ENCODE results near the gene HSPB3.
"Not testable (repeated sequence)": the region's sequence is repeated elsewhere in the genome, so short reads cannot be mapped to it uniquely, and the experiment has no call there.

HSPB3 gene

GRCh38 chr5:54457094-54457862 is 1.8 kb downstream of the HSPB3 start:
- DNase-seq, result no peak

- DNase-seq, result no peak
Measured at GRCh38 chr5:54458221-54458620, 2.7 kb downstream of the HSPB3 start.

- no peak for DNase-seq
Measured at GRCh38 chr5:54460181-54460919, 4.9 kb downstream of the HSPB3 start.

GRCh38 chr5:54462281-54462680 is 6.8 kb downstream of the HSPB3 start:
- no peak for DNase-seq

- DNase-seq, result no peak
Measured at GRCh38 chr5:54463713-54464112, 8.2 kb downstream of the HSPB3 start.

- no peak for DNase-seq
Measured at GRCh38 chr5:54469622-54470021, 14.1 kb downstream of the HSPB3 start.

- DNase-seq, result no peak
Measured at GRCh38 chr5:54470128-54470527, 14.6 kb downstream of the HSPB3 start.

GRCh38 chr5:54470677-54471076 is 15.2 kb downstream of the HSPB3 start:
- no peak for DNase-seq

- no peak for DNase-seq
Measured at GRCh38 chr5:54471398-54471797, 15.9 kb downstream of the HSPB3 start.

- DNase-seq, result no peak
Measured at GRCh38 chr5:54476682-54477081, 21.2 kb downstream of the HSPB3 start.

GRCh38 chr5:54477941-54478478 is 22.5 kb downstream of the HSPB3 start:
- no peak for DNase-seq

- DNase-seq, result no peak
Measured at GRCh38 chr5:54480296-54480695, 24.8 kb downstream of the HSPB3 start.

- no peak for DNase-seq
Measured at GRCh38 chr5:54484219-54484894, 28.9 kb downstream of the HSPB3 start.

- not testable (repeated sequence) for DNase-seq
Measured at GRCh38 chr5:54485659-54486058, 30.2 kb downstream of the HSPB3 start.

- DNase-seq, result not testable (repeated sequence)
Measured at GRCh38 chr5:54489648-54489979, 34.1 kb downstream of the HSPB3 start.

GRCh38 chr5:54491326-54491725 is 35.8 kb downstream of the HSPB3 start:
- DNase-seq, result no peak

- DNase-seq, result no peak
Measured at GRCh38 chr5:54492178-54492577, 36.7 kb downstream of the HSPB3 start.

GRCh38 chr5:54495027-54495426 is 39.5 kb downstream of the HSPB3 start:
- DNase-seq, result no peak
